SK-N-SH (cell line): ENCODE results near the gene PTTG1IP. TPM values are rescaled to one million over a fixed set of nuclear protein-coding genes. Genes with fewer than 3 reads are reported as not detected.

ENCODE experiments used
- CTCF ChIA-PET: fragments of 300-600, 350-600 bp; formaldehyde crosslinking; extraction: SDS; loops from one replicate; lab custom pipeline; 2021; lab: Yijun Ruan, JAX
- POLR2A ChIA-PET: fragments of 350-600 bp; sonication (Branson Sonifier 250); formaldehyde crosslinking; extraction: SDS; loops from one replicate; lab custom pipeline; 2020; ENCODE audit warnings: antibody characterized with exemption, inconsistent platforms; lab: Yijun Ruan, JAX
- DNase-seq: peaks from one replicate; pipeline ENCODE4 v3.0.0; 2012
- H2AFZ ChIP-seq: fragments of 200-600 bp; sonication (generic); 2 replicates; pipeline ENCODE4 v1.8.1; 2016; ENCODE audit warnings: antibody characterized with exemption, mild to moderate bottlenecking, low read depth
- H3F3A ChIP-seq: fragments of 200-600 bp; sonication (generic); replicated peaks from 2 replicates; pipeline ENCODE3; 2016; ENCODE audit warnings: antibody characterized with exemption, mild to moderate bottlenecking; ENCODE audit not compliant: insufficient read depth
- H3K27ac ChIP-seq, 2 experiments: fragments of 200-500 bp in 1 of 2; fragments of 200-600 bp in 1 of 2; sonication (Bioruptor generic) in 1 of 2; sonication (generic), shearing (Covaris generic) in 1 of 2; 2 replicates each; pipeline versions ENCODE4 v1.5.1 to v1.6.1; 2014 to 2016; ENCODE audit warnings: low read depth in 2 of 2, inconsistent platforms in 1 of 2, low read length in 1 of 2, mild to moderate bottlenecking in 1 of 2, mixed read lengths in 1 of 2
- H3K27me3 ChIP-seq: fragments of 200-600 bp; sonication (generic), shearing (Covaris generic); 2 replicates; pipeline ENCODE4 v1.6.1; 2016; ENCODE audit warnings: mixed run types; ENCODE audit not compliant: insufficient read depth
- H3K36me3 ChIP-seq, 2 experiments: fragments of 200-500 bp in 1 of 2; fragments of 200-600 bp in 1 of 2; sonication (Bioruptor generic) in 1 of 2; sonication (generic) in 1 of 2; replicated peaks in 1 of 2; 2 replicates each; pipeline versions ENCODE3 to v1.5.1; 2014 to 2016; ENCODE audit warnings: low read length in 1 of 2, mild to moderate bottlenecking in 1 of 2; ENCODE audit not compliant: insufficient read depth in 2 of 2, control insufficient read depth in 1 of 2
- H3K4me1 ChIP-seq, 2 experiments: fragments of 200-500 bp in 1 of 2; fragments of 200-600 bp in 1 of 2; sonication (Bioruptor generic) in 1 of 2; sonication (generic), shearing (Covaris generic) in 1 of 2; 2 replicates each; pipeline versions ENCODE4 v1.5.1 to v1.6.1; 2014 to 2016; ENCODE audit warnings: low read depth in 1 of 2, low read length in 1 of 2, mixed run types in 1 of 2; ENCODE audit not compliant: insufficient read depth in 2 of 2, control insufficient read depth in 1 of 2
- H3K4me2 ChIP-seq: fragments of 200-600 bp; sonication (generic), shearing (Covaris generic); 2 replicates; pipeline ENCODE4 v1.6.1; 2017; ENCODE audit warnings: mixed run types
- H3K4me3 ChIP-seq, 2 experiments: fragments of 200-500 bp in 1 of 2; fragments of 200-600 bp in 1 of 2; sonication (Bioruptor generic) in 1 of 2; sonication (generic), shearing (Covaris generic) in 1 of 2; 2 replicates each; pipeline versions ENCODE4 v1.5.1 to v1.8.1; 2014 to 2016; ENCODE audit warnings: low read depth in 2 of 2, inconsistent platforms in 1 of 2, low read length in 1 of 2, mild to moderate bottlenecking in 1 of 2, mixed read lengths in 1 of 2, moderate library complexity in 1 of 2
- H3K79me2 ChIP-seq: fragments of 200-600 bp; sonication (generic); 2 replicates; pipeline ENCODE4 v1.8.1; 2017; ENCODE audit warnings: mild to moderate bottlenecking; ENCODE audit not compliant: insufficient read depth
- H3K9ac ChIP-seq: fragments of 200-600 bp; sonication (generic); 2 replicates; pipeline ENCODE4 v1.6.1; 2017; ENCODE audit warnings: mixed run types
- H3K9me2 ChIP-seq: fragments of 200-600 bp; sonication (generic); 2 replicates; pipeline ENCODE4 v1.6.1; 2017; ENCODE audit warnings: mixed run types
- H3K9me3 ChIP-seq: fragments of 200-600 bp; sonication (generic); 2 replicates; pipeline ENCODE4 v1.6.1; 2017; ENCODE audit warnings: mixed run types, mild to moderate bottlenecking, moderate library complexity
- H4K20me1 ChIP-seq: fragments of 200-600 bp; sonication (generic); 2 replicates; pipeline ENCODE4 v1.6.1; 2017; ENCODE audit warnings: mild to moderate bottlenecking, mixed run types; ENCODE audit not compliant: insufficient read depth
- ELF1 ChIP-seq: IDR thresholded peaks from 2 replicates; pipeline ENCODE4 v1.4.0; 2012
- FOXJ3 ChIP-seq: sonication (generic); formaldehyde crosslinking; IDR thresholded peaks from 2 replicates; pipeline ENCODE4 v1.5.1; 2020; ENCODE audit warnings: mild to moderate bottlenecking, missing genetic modification reagents
- GATA2 ChIP-seq: sonication (generic); formaldehyde crosslinking; IDR thresholded peaks from 2 replicates; pipeline ENCODE4 v1.5.0; 2020; ENCODE audit warnings: mild to moderate bottlenecking, missing genetic modification reagents
- JUND ChIP-seq: IDR thresholded peaks from 2 replicates; pipeline ENCODE4 v1.4.0; 2012
- MEF2A ChIP-seq: IDR thresholded peaks from 2 replicates; pipeline ENCODE4 v1.4.0; 2012; ENCODE audit warnings: low read depth, borderline replicate concordance
- MXI1 ChIP-seq: IDR thresholded peaks from 2 replicates; pipeline ENCODE4 v1.6.1; 2012; ENCODE audit warnings: mild to moderate bottlenecking, low read depth, low read length, improper control_type of control experiment
- POLR2AphosphoS5 ChIP-seq: IDR thresholded peaks from 2 replicates; pipeline ENCODE4 v1.6.1; 2012; ENCODE audit warnings: low read depth, low read length
- SIN3A ChIP-seq: IDR thresholded peaks from 2 replicates; pipeline ENCODE4 v1.6.1; 2012; ENCODE audit warnings: low read depth, mild to moderate bottlenecking, low read length, moderate library complexity, borderline replicate concordance
- SMC3 ChIP-seq: IDR thresholded peaks from 2 replicates; pipeline ENCODE4 v1.6.1; 2012; ENCODE audit warnings: low read depth, low read length, improper control_type of control experiment
- TAF1 ChIP-seq: IDR thresholded peaks from 2 replicates; pipeline ENCODE4 v1.6.1; 2012; ENCODE audit warnings: low read depth, mild to moderate bottlenecking, low read length, moderate library complexity, borderline replicate concordance
- TEAD4 ChIP-seq: IDR thresholded peaks from 2 replicates; pipeline ENCODE4 v1.4.0; 2012; ENCODE audit warnings: mild to moderate bottlenecking, borderline replicate concordance; ENCODE audit not compliant: insufficient read depth
- WGBS: methylation state at CpG from one replicate; pipeline ENCODE4 v1.1.6; 2017; ENCODE audit warnings: low lambda C conversion rate; 5-methylcytosine and 5-hydroxymethylcytosine counted together
- polyA plus RNA-seq, 3 experiments: library from polyadenylated mRNA; depleted of rRNA; stranded (reverse); fragments of >200 nt; gene quantifications; 2 replicates each; pipeline ENCODE4 v1.2.3, GENCODE V29; 2012
- TF ChIP-seq, protein P1 (sequence below): IDR thresholded peaks from 2 replicates; pipeline ENCODE4; 2012
- TF ChIP-seq, protein P2 (sequence below): fragments of 200-600 bp; sonication (generic); IDR thresholded peaks from 2 replicates; pipeline ENCODE4 v1.6.1; 2017; ENCODE audit warnings: antibody characterized with exemption, mild to moderate bottlenecking, moderate library complexity
- TF ChIP-seq, protein P3 (sequence below): fragments of 150-350 bp; IDR thresholded peaks from 2 replicates; pipeline ENCODE4 v1.6.1; 2017; ENCODE audit warnings: antibody characterized with exemption, low read length, low read depth, borderline replicate concordance
- TF ChIP-seq, protein P4 (sequence below): IDR thresholded peaks from 2 replicates; pipeline ENCODE4 v1.6.1; 2012; ENCODE audit warnings: mild to moderate bottlenecking, low read depth, low read length, moderate library complexity
- TF ChIP-seq, protein P5 (sequence below): IDR thresholded peaks from 2 replicates; pipeline ENCODE4 v1.4.0; 2012; ENCODE audit warnings: low read depth

PTTG1IP gene
- polyA plus RNA-seq, 1 of the 3 experiments (the other 2 are of a cell fraction) = 171 TPM

DNA sequence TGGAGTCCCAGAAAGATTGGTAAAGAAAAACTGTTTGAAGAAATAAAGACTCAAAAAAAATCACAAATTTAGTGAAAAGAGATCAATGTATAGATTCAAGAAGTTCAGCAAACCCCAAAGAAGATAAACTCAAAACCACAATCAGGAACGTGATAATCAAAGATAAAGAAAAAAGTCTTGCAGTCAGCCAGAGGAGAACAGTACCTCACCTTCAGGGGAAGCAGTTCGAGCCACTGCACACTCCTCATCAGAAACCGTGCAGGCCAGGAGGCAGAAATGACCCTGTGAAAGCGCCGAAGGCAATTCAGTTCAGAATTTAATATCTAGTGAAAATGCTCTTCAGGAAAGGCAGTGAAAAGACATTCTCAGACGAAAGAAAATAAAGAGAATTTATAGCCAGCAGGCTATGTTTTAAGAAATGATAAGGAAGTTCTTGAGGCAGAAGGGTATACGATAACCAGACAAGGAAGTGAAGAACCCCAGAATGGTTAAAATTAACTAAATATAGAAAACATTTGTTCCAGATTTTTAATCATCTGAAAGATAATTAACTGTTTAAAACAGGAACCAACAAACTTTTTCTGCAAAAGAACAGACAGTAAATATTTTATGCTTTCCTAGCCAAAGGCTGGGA is 42.1 kb downstream of the PTTG1IP start:
- Histone ChIP-seq H3K4me1 (no peaks in the 10 kb centered on the region; a peak in 1 of 4 replicates), H3F3A (no peaks in the 10 kb centered on the region), H3K9ac (no peak overlapping the region), H3K4me2 (no peak overlapping the region), H3K4me3 (no peak overlapping the region), H3K79me2 (no peaks in the 10 kb centered on the region), H3K27ac (no peak overlapping the region), H4K20me1 (no peaks in the 10 kb centered on the region), H3K27me3 (no peaks in the 10 kb centered on the region), H2AFZ (no peak overlapping the region), H3K9me3 (no peaks in the 10 kb centered on the region), H3K9me2 (no peaks in the 10 kb centered on the region), H3K36me3 (no peaks in the 10 kb centered on the region)
- TF ChIP-seq ELF1 = no peak
- no peak for TF ChIP-seq MEF2A
- TF ChIP-seq SMC3 = no peak
- TF ChIP-seq, protein P1, sequence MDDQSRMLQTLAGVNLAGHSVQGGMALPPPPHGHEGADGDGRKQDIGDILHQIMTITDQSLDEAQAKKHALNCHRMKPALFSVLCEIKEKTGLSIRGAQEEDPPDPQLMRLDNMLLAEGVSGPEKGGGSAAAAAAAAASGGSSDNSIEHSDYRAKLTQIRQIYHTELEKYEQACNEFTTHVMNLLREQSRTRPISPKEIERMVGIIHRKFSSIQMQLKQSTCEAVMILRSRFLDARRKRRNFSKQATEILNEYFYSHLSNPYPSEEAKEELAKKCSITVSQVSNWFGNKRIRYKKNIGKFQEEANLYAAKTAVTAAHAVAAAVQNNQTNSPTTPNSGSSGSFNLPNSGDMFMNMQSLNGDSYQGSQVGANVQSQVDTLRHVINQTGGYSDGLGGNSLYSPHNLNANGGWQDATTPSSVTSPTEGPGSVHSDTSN = no peak
- TF ChIP-seq, protein P2, sequence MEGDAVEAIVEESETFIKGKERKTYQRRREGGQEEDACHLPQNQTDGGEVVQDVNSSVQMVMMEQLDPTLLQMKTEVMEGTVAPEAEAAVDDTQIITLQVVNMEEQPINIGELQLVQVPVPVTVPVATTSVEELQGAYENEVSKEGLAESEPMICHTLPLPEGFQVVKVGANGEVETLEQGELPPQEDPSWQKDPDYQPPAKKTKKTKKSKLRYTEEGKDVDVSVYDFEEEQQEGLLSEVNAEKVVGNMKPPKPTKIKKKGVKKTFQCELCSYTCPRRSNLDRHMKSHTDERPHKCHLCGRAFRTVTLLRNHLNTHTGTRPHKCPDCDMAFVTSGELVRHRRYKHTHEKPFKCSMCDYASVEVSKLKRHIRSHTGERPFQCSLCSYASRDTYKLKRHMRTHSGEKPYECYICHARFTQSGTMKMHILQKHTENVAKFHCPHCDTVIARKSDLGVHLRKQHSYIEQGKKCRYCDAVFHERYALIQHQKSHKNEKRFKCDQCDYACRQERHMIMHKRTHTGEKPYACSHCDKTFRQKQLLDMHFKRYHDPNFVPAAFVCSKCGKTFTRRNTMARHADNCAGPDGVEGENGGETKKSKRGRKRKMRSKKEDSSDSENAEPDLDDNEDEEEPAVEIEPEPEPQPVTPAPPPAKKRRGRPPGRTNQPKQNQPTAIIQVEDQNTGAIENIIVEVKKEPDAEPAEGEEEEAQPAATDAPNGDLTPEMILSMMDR = no peak
- TF ChIP-seq, protein P3, sequence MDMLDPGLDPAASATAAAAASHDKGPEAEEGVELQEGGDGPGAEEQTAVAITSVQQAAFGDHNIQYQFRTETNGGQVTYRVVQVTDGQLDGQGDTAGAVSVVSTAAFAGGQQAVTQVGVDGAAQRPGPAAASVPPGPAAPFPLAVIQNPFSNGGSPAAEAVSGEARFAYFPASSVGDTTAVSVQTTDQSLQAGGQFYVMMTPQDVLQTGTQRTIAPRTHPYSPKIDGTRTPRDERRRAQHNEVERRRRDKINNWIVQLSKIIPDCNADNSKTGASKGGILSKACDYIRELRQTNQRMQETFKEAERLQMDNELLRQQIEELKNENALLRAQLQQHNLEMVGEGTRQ = no peak
- no peak for TF ChIP-seq FOXJ3 (CRISPR knock-in tag)
- no peak for TF ChIP-seq TAF1
- TF ChIP-seq, protein P4, sequence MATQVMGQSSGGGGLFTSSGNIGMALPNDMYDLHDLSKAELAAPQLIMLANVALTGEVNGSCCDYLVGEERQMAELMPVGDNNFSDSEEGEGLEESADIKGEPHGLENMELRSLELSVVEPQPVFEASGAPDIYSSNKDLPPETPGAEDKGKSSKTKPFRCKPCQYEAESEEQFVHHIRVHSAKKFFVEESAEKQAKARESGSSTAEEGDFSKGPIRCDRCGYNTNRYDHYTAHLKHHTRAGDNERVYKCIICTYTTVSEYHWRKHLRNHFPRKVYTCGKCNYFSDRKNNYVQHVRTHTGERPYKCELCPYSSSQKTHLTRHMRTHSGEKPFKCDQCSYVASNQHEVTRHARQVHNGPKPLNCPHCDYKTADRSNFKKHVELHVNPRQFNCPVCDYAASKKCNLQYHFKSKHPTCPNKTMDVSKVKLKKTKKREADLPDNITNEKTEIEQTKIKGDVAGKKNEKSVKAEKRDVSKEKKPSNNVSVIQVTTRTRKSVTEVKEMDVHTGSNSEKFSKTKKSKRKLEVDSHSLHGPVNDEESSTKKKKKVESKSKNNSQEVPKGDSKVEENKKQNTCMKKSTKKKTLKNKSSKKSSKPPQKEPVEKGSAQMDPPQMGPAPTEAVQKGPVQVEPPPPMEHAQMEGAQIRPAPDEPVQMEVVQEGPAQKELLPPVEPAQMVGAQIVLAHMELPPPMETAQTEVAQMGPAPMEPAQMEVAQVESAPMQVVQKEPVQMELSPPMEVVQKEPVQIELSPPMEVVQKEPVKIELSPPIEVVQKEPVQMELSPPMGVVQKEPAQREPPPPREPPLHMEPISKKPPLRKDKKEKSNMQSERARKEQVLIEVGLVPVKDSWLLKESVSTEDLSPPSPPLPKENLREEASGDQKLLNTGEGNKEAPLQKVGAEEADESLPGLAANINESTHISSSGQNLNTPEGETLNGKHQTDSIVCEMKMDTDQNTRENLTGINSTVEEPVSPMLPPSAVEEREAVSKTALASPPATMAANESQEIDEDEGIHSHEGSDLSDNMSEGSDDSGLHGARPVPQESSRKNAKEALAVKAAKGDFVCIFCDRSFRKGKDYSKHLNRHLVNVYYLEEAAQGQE = no peak
- TF ChIP-seq TEAD4 = no peak
- no peak for TF ChIP-seq POLR2AphosphoS5
- no peak for TF ChIP-seq JUND
- TF ChIP-seq, protein P5, sequence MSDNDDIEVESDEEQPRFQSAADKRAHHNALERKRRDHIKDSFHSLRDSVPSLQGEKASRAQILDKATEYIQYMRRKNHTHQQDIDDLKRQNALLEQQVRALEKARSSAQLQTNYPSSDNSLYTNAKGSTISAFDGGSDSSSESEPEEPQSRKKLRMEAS = no peak
- no peak for TF ChIP-seq SIN3A
- no peak for TF ChIP-seq MXI1
- TF ChIP-seq GATA2 (CRISPR knock-in tag) = no peak
- ChIA-PET POLR2A (no interaction called here), CTCF (no interaction called here)
- no peak for DNase-seq
- WGBS = 34% methylated on average over 7 of the region's 7 CpGs
